HG03520 (cell line): ENCODE measurements around the gene HS3ST6.
"Not testable (repeated sequence)": the region's sequence is repeated elsewhere in the genome, so short reads cannot be mapped to it uniquely, and the experiment has no call there.

ENCODE experiments used
- ATAC-seq: cut with Tn5 transposase; IDR thresholded peaks from one replicate; pipeline ENCODE4 v1.9.1; 2021; ENCODE audit warnings: mild to moderate bottlenecking, moderate library complexity; ENCODE audit not compliant: unreplicated experiment

Gene HS3ST6

GRCh38 chr16:1884155-1884760 lies 34.0 kb downstream of the HS3ST6 start:
- no peak for ATAC-seq

GRCh38 chr16:1881172-1881571 lies 37.0 kb downstream of the HS3ST6 start:
- not testable (repeated sequence) for ATAC-seq

GRCh38 chr16:1879477-1879876 lies 38.7 kb downstream of the HS3ST6 start:
- no peak for ATAC-seq

GRCh38 chr16:1878256-1878655 lies 40.0 kb downstream of the HS3ST6 start:
- no peak for ATAC-seq

GRCh38 chr16:1877804-1878203 lies 40.4 kb downstream of the HS3ST6 start:
- ATAC-seq = no peak

GRCh38 chr16:1877089-1877488 lies 41.1 kb downstream of the HS3ST6 start:
- no peak for ATAC-seq

- no peak for ATAC-seq
Measured at GRCh38 chr16:1876468-1876867, 41.7 kb downstream of the HS3ST6 start.

- not testable (repeated sequence) for ATAC-seq
Measured at GRCh38 chr16:1876066-1876465, 42.1 kb downstream of the HS3ST6 start.

GRCh38 chr16:1874854-1875253 lies 43.4 kb downstream of the HS3ST6 start:
- no peak for ATAC-seq

- no peak for ATAC-seq
Measured at GRCh38 chr16:1871974-1872635, 46.1 kb downstream of the HS3ST6 start, which contains the start of gene MEIOB. Gene MEIOB, minus strand, starts transcription at chr16:1872164. Its CDS starts 3,989 bp downstream, at chr16:1868175.

GRCh38 chr16:1870365-1871082 lies 47.7 kb downstream of the HS3ST6 start:
- ATAC-seq = no peak

- ATAC-seq = no peak
Measured at GRCh38 chr16:1865902-1866690, 52.1 kb downstream of the HS3ST6 start.

- ATAC-seq = no peak
Measured at GRCh38 chr16:1863681-1864460, 54.3 kb downstream of the HS3ST6 start.

- no peak for ATAC-seq
Measured at GRCh38 chr16:1862394-1862793, 55.8 kb downstream of the HS3ST6 start.

- no peak for ATAC-seq
Measured at GRCh38 chr16:1861730-1862129, 56.5 kb downstream of the HS3ST6 start.
